ENCODE results near the gene ELL2.

Gene ELL2

GRCh38 chr5:95961617-95962474 lies at the start of gene ELL2:
Gene ELL2 (minus strand): TSS chr5:95961851. CDS start chr5:95961721, 130 bp downstream.
- DNase-seq, result peak; percentile 48

DNA sequence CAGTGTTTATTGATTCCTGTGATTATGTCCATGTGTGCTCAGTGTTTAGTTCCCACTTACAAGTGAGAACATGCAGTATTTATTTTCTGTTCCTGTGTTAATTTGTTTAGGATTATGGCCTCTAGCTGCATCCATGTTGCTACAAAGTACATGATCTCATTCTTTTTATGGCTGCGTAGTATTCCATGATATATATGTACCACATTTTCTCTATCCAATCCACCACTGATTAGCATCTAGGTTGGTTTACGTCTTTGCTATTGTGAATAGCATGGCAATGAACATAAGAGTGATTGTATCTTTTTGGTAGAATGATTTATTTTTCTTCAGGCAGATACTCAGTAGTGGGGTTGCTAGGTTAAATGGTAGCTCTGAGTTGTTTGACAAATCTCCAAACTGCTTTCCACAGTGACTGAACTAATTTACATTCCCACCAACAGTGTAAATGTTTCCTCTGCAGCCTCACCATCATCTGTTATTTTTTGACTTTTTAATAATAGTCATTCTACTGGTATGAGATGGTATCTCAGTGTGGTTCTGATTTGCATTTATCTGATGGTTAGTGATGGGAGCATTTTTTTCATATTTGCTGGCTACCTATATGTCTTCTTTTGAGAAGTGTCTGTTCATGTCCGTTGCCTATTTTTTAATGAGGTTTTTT lies 47.5 kb upstream of the ELL2 start:
- DNase-seq, result no peak

GRCh38 chr5:96008487-96008886 lies 46.8 kb upstream of the ELL2 start:
- no peak for DNase-seq

- DNase-seq, result no peak
Measured at GRCh38 chr5:96007051-96007450, 45.4 kb upstream of the ELL2 start.

- no peak for DNase-seq
Measured at GRCh38 chr5:96006291-96006690, 44.6 kb upstream of the ELL2 start.

GRCh38 chr5:96004754-96005153 lies 43.1 kb upstream of the ELL2 start:
- DNase-seq, result no peak

DNA sequence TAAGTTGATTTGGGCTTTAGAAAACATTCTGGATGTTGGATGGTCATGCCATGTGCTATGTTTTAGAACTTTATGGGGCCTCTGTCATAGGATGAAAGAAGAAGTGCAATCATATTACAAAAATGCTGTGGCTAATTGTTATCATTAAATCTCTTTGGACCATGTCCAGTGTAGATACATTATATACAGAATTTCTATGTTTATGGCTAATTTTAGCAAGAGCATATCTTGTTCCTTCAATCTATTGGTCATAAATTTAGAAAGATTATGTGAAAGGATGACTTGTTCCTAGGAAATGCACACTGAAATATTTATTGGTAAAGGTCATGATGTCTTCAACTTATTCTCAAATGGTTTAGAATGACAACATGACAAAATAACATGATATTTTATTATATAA lies 42.4 kb upstream of the ELL2 start:
- DNase-seq, result no peak

GRCh38 chr5:96001262-96001661 lies 39.6 kb upstream of the ELL2 start:
- DNase-seq, result no peak

DNA sequence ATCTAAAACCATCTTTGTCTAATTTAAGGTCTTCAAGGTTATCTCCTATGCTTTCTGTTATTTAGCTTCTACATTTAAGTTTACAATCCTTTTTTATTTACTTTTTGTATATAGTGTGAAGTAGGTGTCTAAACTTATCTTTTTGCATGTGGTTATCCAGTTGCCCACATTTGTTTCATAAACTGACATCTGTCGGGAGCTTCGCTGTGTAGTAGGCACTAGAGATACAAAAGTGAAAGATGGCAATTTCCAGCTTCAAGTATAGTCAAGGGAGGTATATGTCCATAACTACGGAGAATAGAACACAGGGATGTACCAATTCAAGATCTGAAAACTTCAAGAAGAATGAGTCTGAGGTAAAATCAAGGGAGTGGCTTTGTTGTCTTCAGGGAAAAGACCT lies 38.7 kb upstream of the ELL2 start:
- DNase-seq, result no peak

DNA sequence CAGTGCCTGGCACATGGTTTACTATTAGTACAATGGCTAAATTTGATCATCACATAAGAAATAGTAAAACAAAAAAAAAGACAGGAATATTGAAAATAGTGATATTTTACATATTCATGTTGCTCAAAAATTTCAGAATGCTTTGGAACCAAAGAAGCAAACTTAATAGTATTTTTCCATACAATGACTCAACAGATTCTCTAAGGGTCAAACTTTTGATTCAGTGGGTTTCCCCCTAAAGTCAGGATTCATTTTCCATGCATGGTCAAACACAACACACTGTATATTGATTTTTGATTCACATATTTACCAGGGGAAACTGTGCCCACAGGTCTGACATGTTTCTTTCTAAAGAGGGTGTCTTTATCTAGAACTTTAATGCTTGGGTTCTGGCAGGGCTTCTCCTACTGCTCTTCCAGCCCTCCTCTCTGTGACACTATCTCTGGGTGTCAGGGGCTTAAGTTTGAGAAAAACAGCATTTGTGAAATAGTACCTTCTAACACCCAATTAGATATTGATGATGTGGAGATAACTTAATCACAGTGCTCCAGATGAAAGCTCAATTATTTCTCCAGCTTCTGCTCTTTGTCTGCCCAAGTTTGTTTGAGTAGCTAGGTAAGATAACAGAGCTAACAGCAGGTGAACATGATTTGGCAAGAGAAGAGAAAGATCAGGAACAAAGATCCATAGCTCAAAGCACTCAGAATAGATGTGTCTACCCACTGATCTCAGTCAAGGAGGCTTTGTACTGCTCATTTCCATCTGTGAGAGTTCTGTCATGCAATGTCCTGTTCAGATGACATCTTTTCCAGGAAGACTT lies 35.5 kb upstream of the ELL2 start:
- no peak for DNase-seq

- no peak for DNase-seq
Measured at GRCh38 chr5:95995962-95996489, 34.4 kb upstream of the ELL2 start.

- no peak for DNase-seq
Measured at GRCh38 chr5:95993776-95994175, 32.1 kb upstream of the ELL2 start.

DNA sequence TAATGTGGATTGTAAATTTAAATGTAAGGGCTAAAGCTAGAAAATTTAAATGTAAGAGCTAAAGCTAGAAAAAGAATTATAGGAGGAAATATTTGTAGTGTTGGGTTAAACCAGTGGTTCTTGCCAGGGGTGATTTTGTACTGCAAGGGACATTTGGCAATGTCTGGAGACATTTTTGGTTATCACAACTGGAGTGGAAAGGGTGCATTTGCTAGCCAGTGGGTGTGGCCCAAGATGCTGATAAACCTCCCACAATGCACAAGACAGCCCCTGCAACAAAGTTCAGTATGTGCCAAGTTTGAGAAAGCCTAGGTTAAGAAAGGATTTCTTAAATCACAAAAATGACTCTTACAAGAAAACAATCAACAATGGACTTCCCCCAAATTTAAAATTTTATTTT lies 31.6 kb upstream of the ELL2 start:
- DNase-seq, result no peak

GRCh38 chr5:95989283-95990048 lies 27.8 kb upstream of the ELL2 start:
- no peak for DNase-seq

DNA sequence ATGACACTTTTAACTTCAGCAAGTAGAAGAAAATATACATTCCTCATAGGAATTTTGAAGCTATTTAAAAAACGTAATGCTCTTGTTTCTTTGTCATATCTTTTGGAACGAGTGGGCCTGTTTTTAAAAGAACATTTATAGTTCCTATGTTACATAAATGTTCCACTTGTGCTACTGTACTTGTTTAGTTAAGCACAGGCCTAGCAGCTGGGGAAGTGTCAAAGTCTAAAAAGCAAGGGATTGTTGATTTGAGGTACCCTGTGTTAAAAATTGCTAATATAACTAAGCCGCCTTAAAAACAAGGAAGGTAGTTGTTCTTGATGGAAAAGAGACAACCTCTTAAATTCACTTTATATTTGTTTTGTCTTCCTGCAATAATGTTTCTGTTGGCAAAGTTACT lies 27.2 kb upstream of the ELL2 start:
- DNase-seq, result no peak

GRCh38 chr5:95988094-95988493 lies 26.4 kb upstream of the ELL2 start:
- no peak for DNase-seq

GRCh38 chr5:95986937-95987520 lies 25.4 kb upstream of the ELL2 start:
- DNase-seq, result no peak

DNA sequence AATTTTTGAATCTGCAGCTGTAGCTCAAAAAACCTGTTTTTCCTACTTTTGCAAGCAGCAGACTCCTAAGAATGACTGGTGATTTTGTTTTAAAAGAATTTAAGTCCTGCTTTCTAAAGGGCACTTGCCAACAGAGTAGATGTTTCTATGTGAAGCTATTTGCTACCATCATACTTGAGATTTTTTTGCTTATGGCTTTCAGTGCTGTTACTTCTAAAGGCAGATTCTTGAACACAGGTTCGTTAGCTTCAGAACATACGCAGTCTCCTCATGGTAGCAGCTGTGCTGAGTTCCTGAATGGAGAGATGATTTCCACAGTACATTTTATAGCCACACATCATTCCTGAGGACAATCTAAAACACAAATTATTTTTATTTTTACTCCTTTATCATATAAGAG lies 24.4 kb upstream of the ELL2 start:
- DNase-seq, result no peak

GRCh38 chr5:95985249-95985648 lies 23.6 kb upstream of the ELL2 start:
- DNase-seq, result no peak

DNA sequence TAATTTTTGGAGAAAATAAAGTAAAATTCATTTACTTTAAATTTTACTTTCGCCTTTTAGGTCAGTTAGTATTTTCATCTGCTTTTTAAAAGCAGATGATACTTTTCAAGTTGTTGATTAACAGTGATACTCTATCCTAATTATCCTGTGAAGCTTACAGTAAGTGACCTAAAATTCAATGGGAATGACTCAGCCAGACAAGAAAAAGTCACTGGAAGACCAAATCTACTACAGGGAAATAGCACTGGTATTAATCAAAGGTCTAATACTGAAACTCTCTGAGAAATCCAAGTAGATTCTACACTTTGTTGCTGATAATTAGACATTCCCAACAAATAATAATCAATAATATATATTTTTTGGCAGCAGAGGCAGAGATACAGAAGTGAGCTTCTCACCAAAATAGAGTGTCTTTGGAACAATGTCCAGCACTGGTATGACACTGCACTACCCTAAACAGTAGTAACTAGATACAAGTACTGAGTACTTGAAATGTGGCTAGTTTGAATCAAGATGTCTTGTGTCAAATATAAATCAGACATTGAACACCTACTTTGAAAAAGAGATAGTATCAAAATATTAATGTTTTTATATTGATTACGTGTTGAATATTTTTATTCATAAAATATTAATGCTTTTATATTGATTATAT lies 22.8 kb upstream of the ELL2 start:
- DNase-seq, result no peak

DNA sequence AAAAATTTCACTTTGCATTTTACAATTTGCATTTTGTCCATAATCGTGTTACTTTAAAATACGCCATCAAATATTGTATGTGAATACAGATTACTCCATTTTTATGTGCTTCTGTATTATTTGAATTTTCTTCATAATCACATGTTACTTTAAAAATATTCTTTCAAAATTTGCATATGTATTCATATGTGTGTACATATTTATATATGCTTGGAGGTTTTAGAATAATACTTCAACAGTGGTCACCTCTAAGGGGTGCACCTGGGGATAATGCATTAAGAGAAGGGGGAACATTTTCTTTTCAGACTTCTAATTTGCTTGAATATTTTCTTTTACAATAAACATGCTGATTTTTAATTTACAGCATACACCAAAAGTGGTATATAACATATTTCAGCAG lies 21.9 kb upstream of the ELL2 start:
- no peak for DNase-seq

GRCh38 chr5:95983080-95983479 lies 21.4 kb upstream of the ELL2 start:
- DNase-seq, result no peak
